Progenitor cell of endocrine pancreas (in vitro differentiated cells): ENCODE data around the gene TDRD12. TPM values are rescaled to one million over a fixed set of nuclear protein-coding genes. Genes with fewer than 3 reads are reported as not detected.

Experiments used
- DNase-seq: peaks from one replicate; pipeline ENCODE4 v3.0.0; 2021; ENCODE audit warnings: low spot score; ENCODE audit not compliant: unreplicated experiment
- H3K27ac Mint-ChIP-seq: 2 replicates; pipeline ENCODE4 v1.8.0; 2021; ENCODE audit warnings: mild to moderate bottlenecking, moderate library complexity, mixed read lengths
- H3K27me3 Mint-ChIP-seq: 2 replicates; pipeline ENCODE4 v1.8.0; 2021; ENCODE audit warnings: mixed read lengths
- H3K36me3 Mint-ChIP-seq: 2 replicates; pipeline ENCODE4 v1.8.0; 2022; ENCODE audit warnings: mixed read lengths; ENCODE audit not compliant: insufficient read depth
- H3K4me1 Mint-ChIP-seq: 2 replicates; pipeline ENCODE4 v1.8.0; 2021; ENCODE audit warnings: low read depth, mixed read lengths
- H3K4me3 Mint-ChIP-seq: 2 replicates; pipeline ENCODE4 v1.8.0; 2021; ENCODE audit warnings: low read depth, mild to moderate bottlenecking, moderate library complexity, mixed read lengths
- H3K9me3 Mint-ChIP-seq: 2 replicates; pipeline ENCODE4 v1.8.0; 2021; ENCODE audit warnings: low read depth, mixed read lengths
- total RNA-seq: library from RNA; stranded (reverse); gene quantifications from 2 replicates; pipeline ENCODE4 v1.2.1, GENCODE V29; 2021
- TF ChIP-seq, protein P1 (sequence below): fragments of 200-600 bp; sonication (generic); IDR thresholded peaks from one replicate; pipeline ENCODE4 v1.5.0; 2021; ENCODE audit warnings: antibody characterized with exemption, mild to moderate bottlenecking; ENCODE audit not compliant: unreplicated experiment

Gene TDRD12
- total RNA-seq, 1 donor from 2014 or later, result 0.29 TPM

GRCh38 chr19:32869369-32869965 lies 149.9 kb downstream of the TDRD12 start, which contains the start of gene SLC7A9:
Gene SLC7A9 (minus strand): TSS chr19:32869767. CDS start chr19:32868534, 1,233 bp downstream.
- Mint-ChIP-seq H3K27ac (peak within 1 kb of the TSS; percentile 97), H3K36me3 (no peaks in the 10 kb centered on the region), H3K9me3 (no peaks in the 10 kb centered on the region), H3K4me1 (peaks cover 12% of the 10 kb centered on the region), H3K27me3 (no peaks in the 10 kb centered on the region), H3K4me3 (peak within 1 kb of the TSS; percentile 61)
- TF ChIP-seq, protein P1, sequence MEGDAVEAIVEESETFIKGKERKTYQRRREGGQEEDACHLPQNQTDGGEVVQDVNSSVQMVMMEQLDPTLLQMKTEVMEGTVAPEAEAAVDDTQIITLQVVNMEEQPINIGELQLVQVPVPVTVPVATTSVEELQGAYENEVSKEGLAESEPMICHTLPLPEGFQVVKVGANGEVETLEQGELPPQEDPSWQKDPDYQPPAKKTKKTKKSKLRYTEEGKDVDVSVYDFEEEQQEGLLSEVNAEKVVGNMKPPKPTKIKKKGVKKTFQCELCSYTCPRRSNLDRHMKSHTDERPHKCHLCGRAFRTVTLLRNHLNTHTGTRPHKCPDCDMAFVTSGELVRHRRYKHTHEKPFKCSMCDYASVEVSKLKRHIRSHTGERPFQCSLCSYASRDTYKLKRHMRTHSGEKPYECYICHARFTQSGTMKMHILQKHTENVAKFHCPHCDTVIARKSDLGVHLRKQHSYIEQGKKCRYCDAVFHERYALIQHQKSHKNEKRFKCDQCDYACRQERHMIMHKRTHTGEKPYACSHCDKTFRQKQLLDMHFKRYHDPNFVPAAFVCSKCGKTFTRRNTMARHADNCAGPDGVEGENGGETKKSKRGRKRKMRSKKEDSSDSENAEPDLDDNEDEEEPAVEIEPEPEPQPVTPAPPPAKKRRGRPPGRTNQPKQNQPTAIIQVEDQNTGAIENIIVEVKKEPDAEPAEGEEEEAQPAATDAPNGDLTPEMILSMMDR, result no peak
- DNase-seq, result no peak

DNA sequence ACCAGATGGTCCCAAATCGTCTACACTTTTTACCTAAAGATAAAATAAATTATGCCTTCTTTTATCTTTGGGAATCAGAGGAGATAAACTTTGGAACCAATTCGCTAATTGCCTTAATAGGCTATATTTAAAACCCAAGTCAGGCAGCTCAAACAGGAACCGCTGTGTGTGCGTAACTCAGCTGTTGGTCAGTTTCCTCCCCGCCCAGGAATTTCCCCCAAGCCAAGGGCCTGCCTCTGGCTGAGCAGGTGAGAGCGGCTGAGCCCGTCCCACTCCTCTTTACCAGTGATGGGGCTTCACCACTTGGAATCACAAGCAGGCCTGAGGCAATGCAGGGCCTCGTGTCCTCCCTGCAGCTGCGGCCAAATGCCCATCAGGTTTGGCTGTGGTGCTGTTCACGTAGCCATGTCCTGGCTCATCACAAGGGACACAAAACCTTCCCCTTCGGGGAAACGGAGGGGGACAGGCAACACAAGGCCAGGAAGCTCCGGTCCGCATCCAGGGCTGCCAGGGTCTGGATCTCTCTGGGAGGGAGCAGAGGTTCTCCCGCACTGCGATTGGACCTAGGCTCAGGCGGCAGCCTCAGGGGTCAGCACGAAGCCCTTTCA lies 150.5 kb downstream of the TDRD12 start:
- TF ChIP-seq, protein P1, result no peak
- Mint-ChIP-seq H3K4me1 (peaks cover 12% of the 10 kb centered on the region), H3K27me3 (no peaks in the 10 kb centered on the region), H3K36me3 (no peaks in the 10 kb centered on the region), H3K27ac (peak overlapping the region; percentile 97), H3K9me3 (no peaks in the 10 kb centered on the region), H3K4me3 (no peak overlapping the region)
- DNase-seq, result peak; percentile 37

GRCh38 chr19:32870981-32871451 lies 151.4 kb downstream of the TDRD12 start:
- Mint-ChIP-seq H3K36me3 (no peaks in the 10 kb centered on the region), H3K27me3 (no peaks in the 10 kb centered on the region), H3K27ac (peak overlapping the region; percentile 33), H3K9me3 (no peaks in the 10 kb centered on the region), H3K4me3 (no peak overlapping the region), H3K4me1 (peaks cover 12% of the 10 kb centered on the region)
- TF ChIP-seq, protein P1, result no peak
- DNase-seq, result no peak

DNA sequence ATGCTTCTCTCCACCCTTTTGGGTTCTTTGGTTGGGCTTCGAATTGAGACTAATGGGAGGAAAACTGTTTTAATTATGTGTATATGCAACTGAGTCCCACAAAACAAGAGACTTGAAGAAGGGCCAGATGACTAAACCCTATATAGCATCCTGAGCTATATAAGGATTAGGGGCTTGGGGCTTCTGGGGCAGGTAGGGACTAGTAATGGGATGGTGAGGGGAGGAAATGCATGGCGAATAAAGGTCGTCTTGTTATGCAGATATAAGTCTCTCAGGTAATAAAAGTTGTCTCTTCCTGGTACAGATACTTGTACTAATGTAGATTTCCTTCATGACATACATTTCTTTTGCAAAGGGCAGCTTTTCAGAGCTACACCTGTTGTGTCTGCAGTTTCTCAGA lies 152.8 kb downstream of the TDRD12 start:
- Mint-ChIP-seq H3K27me3 (no peaks in the 10 kb centered on the region), H3K4me1 (peaks cover 12% of the 10 kb centered on the region), H3K4me3 (no peak overlapping the region), H3K27ac (no peak overlapping the region), H3K9me3 (no peaks in the 10 kb centered on the region), H3K36me3 (peaks cover 2% of the 10 kb centered on the region)
- TF ChIP-seq, protein P1, result no peak
- DNase-seq, result no peak

GRCh38 chr19:32873247-32873959 lies 153.8 kb downstream of the TDRD12 start:
- no peak for DNase-seq
- H3K36me3 Mint-ChIP-seq, result peaks cover 5% of the 10 kb centered on the region
- peaks cover 12% of the 10 kb centered on the region for H3K4me1 Mint-ChIP-seq
- H3K9me3 Mint-ChIP-seq, result no peaks in the 10 kb centered on the region
- no peaks in the 10 kb centered on the region for H3K27me3 Mint-ChIP-seq
- no peak overlapping the region for H3K27ac Mint-ChIP-seq
- no peak overlapping the region for H3K4me3 Mint-ChIP-seq
- TF ChIP-seq, protein P1, result no peak
